ENCODE results near the gene ALG12.

DNA sequence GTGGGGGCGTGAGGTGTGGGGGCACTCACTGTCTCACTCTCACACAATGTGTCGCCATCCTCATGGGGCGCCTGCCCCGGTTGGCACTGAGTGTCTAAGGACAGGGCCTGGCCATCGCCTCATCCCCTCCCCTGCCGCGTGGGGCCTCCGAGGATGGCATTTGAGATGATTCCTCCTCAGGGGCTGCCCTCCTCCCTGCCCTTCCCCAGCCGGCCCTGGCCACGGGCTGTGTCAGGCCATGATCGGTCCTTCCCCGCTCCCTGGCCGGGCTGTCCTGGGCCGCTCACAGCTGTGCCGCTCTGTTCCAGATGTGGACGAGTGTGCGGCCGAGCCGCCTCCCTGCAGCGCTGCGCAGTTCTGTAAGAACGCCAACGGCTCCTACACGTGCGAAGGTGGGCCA lies 4.7 kb upstream of the ALG12 start:
- TF ChIP-seq REST (IDR thresholded peaks at IDR 0.05; ENCODE audit: low read depth) (no peak), TAF1 (IDR thresholded peaks at IDR 0.05; ENCODE audit: low read depth) (no peak), ZBTB7A (IDR thresholded peaks at IDR 0.05; ENCODE audit: low read depth) (no peak), NFIC (IDR thresholded peaks at IDR 0.05) (no peak), TCF12 (IDR thresholded peaks at IDR 0.05; ENCODE audit: low read depth) (no peak), FOXM1 (IDR thresholded peaks at IDR 0.05; ENCODE audit: borderline replicate concordance, low read depth) (no peak)
- TF ChIP-seq, protein P1, sequence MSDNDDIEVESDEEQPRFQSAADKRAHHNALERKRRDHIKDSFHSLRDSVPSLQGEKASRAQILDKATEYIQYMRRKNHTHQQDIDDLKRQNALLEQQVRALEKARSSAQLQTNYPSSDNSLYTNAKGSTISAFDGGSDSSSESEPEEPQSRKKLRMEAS (IDR thresholded peaks at IDR 0.05): no peak
- TF ChIP-seq, protein P2, sequence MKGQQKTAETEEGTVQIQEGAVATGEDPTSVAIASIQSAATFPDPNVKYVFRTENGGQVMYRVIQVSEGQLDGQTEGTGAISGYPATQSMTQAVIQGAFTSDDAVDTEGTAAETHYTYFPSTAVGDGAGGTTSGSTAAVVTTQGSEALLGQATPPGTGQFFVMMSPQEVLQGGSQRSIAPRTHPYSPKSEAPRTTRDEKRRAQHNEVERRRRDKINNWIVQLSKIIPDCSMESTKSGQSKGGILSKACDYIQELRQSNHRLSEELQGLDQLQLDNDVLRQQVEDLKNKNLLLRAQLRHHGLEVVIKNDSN (IDR thresholded peaks at IDR 0.05): no peak

Measured in Ishikawa (cell line).